ENCODE results near the gene MAP3K15.

DNA sequence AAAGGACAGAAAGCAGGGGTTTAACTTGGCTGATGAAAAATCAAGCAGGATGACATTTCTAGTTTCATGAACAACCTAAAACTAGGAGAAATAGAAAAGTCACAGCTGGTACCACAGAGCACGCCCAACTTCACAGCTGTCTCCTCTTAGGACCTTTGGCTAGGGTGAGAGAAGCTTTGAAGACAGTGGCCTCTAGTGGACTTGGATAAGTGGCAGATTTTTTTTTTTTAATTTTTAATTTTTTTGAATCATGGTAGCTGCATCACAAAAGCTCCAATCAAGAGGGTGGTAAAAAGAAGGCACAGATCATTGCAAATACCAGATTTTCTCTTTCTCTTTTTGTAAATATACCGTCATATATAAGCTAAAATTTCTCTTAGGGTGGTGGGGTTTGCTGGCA is 20.2 kb upstream of the MAP3K15 start:
- no peak for TF ChIP-seq ZNF274 (IDR thresholded peaks at IDR 0.05; ENCODE audit: low read depth, low read length)
- TF ChIP-seq YY1 (IDR thresholded peaks at IDR 0.05; ENCODE audit: insufficient read depth, insufficient read length): no peak
- no peak for TF ChIP-seq SUZ12 (IDR thresholded peaks at IDR 0.05; ENCODE audit: extremely low read depth, insufficient read depth, insufficient read length)

All from NT2/D1 (cell line).